GM23338 (cell line): ENCODE results near the gene B3GAT3. TPM values are rescaled to one million over a fixed set of nuclear protein-coding genes. Genes with fewer than 3 reads are reported as not detected.

Experiments
- ATAC-seq: fragments of 200-7000 bp; cut with Tn5 transposase; 3 replicates; pipeline ENCODE4 v1.9.1; 2020
- DNase-seq: peaks from one replicate; pipeline ENCODE4 v3.0.0-alpha.2; 2015; ENCODE audit warnings: low spot score
- H2AFZ ChIP-seq: fragments of 200-600 bp; sonication (generic); 2 replicates; pipeline ENCODE4 v1.8.0; 2016; ENCODE audit warnings: antibody characterized with exemption, mild to moderate bottlenecking, moderate library complexity
- H3F3A ChIP-seq: fragments of 200-600 bp; sonication (generic); replicated peaks from 2 replicates; pipeline ENCODE4 v1.8.0; 2017; ENCODE audit warnings: antibody characterized with exemption, mixed run types, low read depth
- H3K27ac ChIP-seq: fragments of 200-600 bp; sonication (generic); 2 replicates; pipeline ENCODE4 v1.6.1; 2016; ENCODE audit warnings: low read depth
- H3K27me3 ChIP-seq: fragments of 200-600 bp; sonication (generic); 2 replicates; pipeline ENCODE4 v1.8.0; 2016; ENCODE audit warnings: mild to moderate bottlenecking, mixed run types, moderate library complexity; ENCODE audit not compliant: insufficient read depth
- H3K36me3 ChIP-seq: fragments of 200-600 bp; sonication (generic); 2 replicates; pipeline ENCODE4 v1.8.0; 2016; ENCODE audit warnings: mild to moderate bottlenecking; ENCODE audit not compliant: insufficient read depth
- H3K4me1 ChIP-seq: fragments of 200-600 bp; sonication (generic); 2 replicates; pipeline ENCODE4 v1.8.0; 2016; ENCODE audit warnings: mild to moderate bottlenecking, moderate library complexity; ENCODE audit not compliant: insufficient read depth
- H3K4me2 ChIP-seq: fragments of 200-600 bp; sonication (generic); 2 replicates; pipeline ENCODE4 v1.7.1; 2017; ENCODE audit warnings: mixed run types
- H3K4me3 ChIP-seq: fragments of 200-600 bp; sonication (generic); 2 replicates; pipeline ENCODE4 v1.6.1; 2016; ENCODE audit warnings: mixed run types
- H3K79me2 ChIP-seq: fragments of 200-600 bp; sonication (generic); replicated peaks from 2 replicates; pipeline ENCODE4 v1.8.0; 2017; ENCODE audit warnings: mild to moderate bottlenecking; ENCODE audit not compliant: insufficient read depth
- H3K9me2 ChIP-seq: fragments of 200-600 bp; sonication (generic); 2 replicates; pipeline ENCODE4 v1.8.0; 2017; ENCODE audit not compliant: insufficient read depth
- H4K20me1 ChIP-seq: fragments of 200-600 bp; sonication (generic); replicated peaks from 2 replicates; pipeline ENCODE4 v1.8.0; 2017; ENCODE audit warnings: mild to moderate bottlenecking; ENCODE audit not compliant: insufficient read depth
- H3K27ac Mint-ChIP-seq: 2 replicates; pipeline ENCODE4 v1.8.0; 2020; ENCODE audit warnings: inconsistent platforms, mild to moderate bottlenecking, moderate library complexity, mixed read lengths
- H3K27me3 Mint-ChIP-seq: 3 replicates; pipeline ENCODE4 v1.8.0; 2022; ENCODE audit warnings: low read depth, mild to moderate bottlenecking, moderate library complexity, mixed read lengths, inconsistent platforms; ENCODE audit not compliant: insufficient read depth, poor library complexity
- H3K36me3 Mint-ChIP-seq: 3 replicates; pipeline ENCODE4 v1.8.0; 2021; ENCODE audit warnings: low read depth, mild to moderate bottlenecking, inconsistent platforms, moderate library complexity, mixed read lengths
- H3K4me1 Mint-ChIP-seq: 3 replicates; pipeline ENCODE4 v1.8.0; 2020; ENCODE audit warnings: mild to moderate bottlenecking, inconsistent platforms, mixed read lengths
- H3K4me3 Mint-ChIP-seq: 3 replicates; pipeline ENCODE4 v1.8.0; 2021; ENCODE audit warnings: moderate library complexity, mild to moderate bottlenecking, inconsistent platforms, mixed read lengths
- H3K9me3 Mint-ChIP-seq: 3 replicates; pipeline ENCODE4 v1.8.0; 2020; ENCODE audit warnings: moderate library complexity, mild to moderate bottlenecking, inconsistent platforms, mixed read lengths
- EZH2 ChIP-seq: fragments of 200-600 bp; sonication (generic); IDR thresholded peaks from one replicate; pipeline ENCODE4 v1.8.0; 2017; ENCODE audit warnings: antibody characterized with exemption, mild to moderate bottlenecking, low read depth; ENCODE audit not compliant: unreplicated experiment
- JUNB ChIP-seq: IDR thresholded peaks from one replicate; pipeline ENCODE4 v1.6.1; 2016; ENCODE audit warnings: antibody characterized with exemption; ENCODE audit not compliant: unreplicated experiment
- NANOG ChIP-seq: IDR thresholded peaks from 2 replicates; pipeline ENCODE4 v1.6.1; 2016; ENCODE audit warnings: antibody characterized with exemption, borderline replicate concordance
- STAT1 ChIP-seq: IDR thresholded peaks from one replicate; pipeline ENCODE4 v1.6.1; 2016; ENCODE audit warnings: antibody characterized with exemption; ENCODE audit not compliant: unreplicated experiment
- ZNF114 ChIP-seq: fragments of 250-450 bp; sonication (Bioruptor Pico); IDR thresholded peaks from 2 replicates; pipeline ENCODE4 v1.5.0; 2020; ENCODE audit warnings: mild to moderate bottlenecking, moderate library complexity
- ZNF331 ChIP-seq: fragments of 250-450 bp; sonication (Bioruptor Pico); IDR thresholded peaks from 2 replicates; pipeline ENCODE4 v1.5.0; 2020; ENCODE audit warnings: low read depth, mild to moderate bottlenecking, moderate library complexity
- polyA plus RNA-seq: library from polyadenylated mRNA; unstranded; fragments of >200 nt; fragmentation: Nextera tagmentation; extraction: Ambion mirVana; gene quantifications from 2 replicates; pipeline ENCODE4 v1.2.1, GENCODE V29; 2016
- total RNA-seq: library from RNA; depleted of rRNA; stranded (reverse); fragments of >200 nt; shearing (Covaris generic); gene quantifications from 2 replicates; pipeline ENCODE4 v1.2.3, GENCODE V29; 2014
- TF ChIP-seq, protein P1 (sequence below), 2 experiments: fragments of 200-600 bp in 1 of 2; sonication (generic) in 1 of 2; conservative IDR thresholded peaks; 2 replicates each; pipeline versions ENCODE4 v1.5.1 to v1.6.1; 2016 to 2017; ENCODE audit warnings: antibody characterized with exemption in 2 of 2, low read depth in 2 of 2, mild to moderate bottlenecking in 2 of 2, moderate library complexity in 1 of 2
- TF ChIP-seq, protein P2 (sequence below): fragments of 250-450 bp; sonication (Bioruptor Pico); IDR thresholded peaks from 2 replicates; pipeline ENCODE4 v1.5.0; 2020; ENCODE audit warnings: mild to moderate bottlenecking, moderate library complexity
- TF ChIP-seq, protein P3 (sequence below): IDR thresholded peaks from 2 replicates; pipeline ENCODE4 v1.6.1; 2016; ENCODE audit warnings: antibody characterized with exemption
- TF ChIP-seq, protein P4 (sequence below): IDR thresholded peaks from one replicate; pipeline ENCODE4 v1.6.1; 2018; ENCODE audit warnings: antibody characterized with exemption; ENCODE audit not compliant: unreplicated experiment

B3GAT3 gene
- total and polyA plus RNA-seq, 2 experiments from 2014 or later: 16.4 to 18.4 TPM

DNA sequence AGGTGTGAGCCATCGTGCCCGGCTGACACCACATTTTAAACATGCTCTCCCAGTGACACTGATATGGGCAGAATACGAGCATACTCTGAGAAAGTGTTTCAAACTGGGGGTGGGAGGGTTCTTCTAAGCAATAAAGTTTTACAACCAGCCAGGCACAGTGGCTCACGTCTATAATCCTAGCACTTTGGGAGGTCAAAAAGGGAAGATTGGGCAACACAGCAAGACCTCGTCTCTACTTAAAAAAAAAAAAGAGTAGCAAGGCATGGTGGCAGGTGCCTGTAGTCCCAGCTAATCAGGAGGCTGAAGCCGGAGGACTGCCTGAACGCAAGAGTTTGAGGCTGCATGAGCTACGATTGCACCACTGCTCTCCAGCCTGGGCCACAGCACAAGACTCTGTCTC lies 22.4 kb upstream of the B3GAT3 start:
- peaks cover 47% of the 10 kb centered on the region for H3K79me2 ChIP-seq
- TF ChIP-seq ZNF114 (no peak), JUNB (no peak), NANOG (no peak), STAT1 (no peak), EZH2 (no peak), ZNF331 (CRISPR knock-in tag) (no peak)
- TF ChIP-seq, protein P1, sequence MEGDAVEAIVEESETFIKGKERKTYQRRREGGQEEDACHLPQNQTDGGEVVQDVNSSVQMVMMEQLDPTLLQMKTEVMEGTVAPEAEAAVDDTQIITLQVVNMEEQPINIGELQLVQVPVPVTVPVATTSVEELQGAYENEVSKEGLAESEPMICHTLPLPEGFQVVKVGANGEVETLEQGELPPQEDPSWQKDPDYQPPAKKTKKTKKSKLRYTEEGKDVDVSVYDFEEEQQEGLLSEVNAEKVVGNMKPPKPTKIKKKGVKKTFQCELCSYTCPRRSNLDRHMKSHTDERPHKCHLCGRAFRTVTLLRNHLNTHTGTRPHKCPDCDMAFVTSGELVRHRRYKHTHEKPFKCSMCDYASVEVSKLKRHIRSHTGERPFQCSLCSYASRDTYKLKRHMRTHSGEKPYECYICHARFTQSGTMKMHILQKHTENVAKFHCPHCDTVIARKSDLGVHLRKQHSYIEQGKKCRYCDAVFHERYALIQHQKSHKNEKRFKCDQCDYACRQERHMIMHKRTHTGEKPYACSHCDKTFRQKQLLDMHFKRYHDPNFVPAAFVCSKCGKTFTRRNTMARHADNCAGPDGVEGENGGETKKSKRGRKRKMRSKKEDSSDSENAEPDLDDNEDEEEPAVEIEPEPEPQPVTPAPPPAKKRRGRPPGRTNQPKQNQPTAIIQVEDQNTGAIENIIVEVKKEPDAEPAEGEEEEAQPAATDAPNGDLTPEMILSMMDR (conservative IDR thresholded peaks at IDR 0.05; ENCODE audit: low read depth in 2 of 2): no peak
- TF ChIP-seq, protein P2, sequence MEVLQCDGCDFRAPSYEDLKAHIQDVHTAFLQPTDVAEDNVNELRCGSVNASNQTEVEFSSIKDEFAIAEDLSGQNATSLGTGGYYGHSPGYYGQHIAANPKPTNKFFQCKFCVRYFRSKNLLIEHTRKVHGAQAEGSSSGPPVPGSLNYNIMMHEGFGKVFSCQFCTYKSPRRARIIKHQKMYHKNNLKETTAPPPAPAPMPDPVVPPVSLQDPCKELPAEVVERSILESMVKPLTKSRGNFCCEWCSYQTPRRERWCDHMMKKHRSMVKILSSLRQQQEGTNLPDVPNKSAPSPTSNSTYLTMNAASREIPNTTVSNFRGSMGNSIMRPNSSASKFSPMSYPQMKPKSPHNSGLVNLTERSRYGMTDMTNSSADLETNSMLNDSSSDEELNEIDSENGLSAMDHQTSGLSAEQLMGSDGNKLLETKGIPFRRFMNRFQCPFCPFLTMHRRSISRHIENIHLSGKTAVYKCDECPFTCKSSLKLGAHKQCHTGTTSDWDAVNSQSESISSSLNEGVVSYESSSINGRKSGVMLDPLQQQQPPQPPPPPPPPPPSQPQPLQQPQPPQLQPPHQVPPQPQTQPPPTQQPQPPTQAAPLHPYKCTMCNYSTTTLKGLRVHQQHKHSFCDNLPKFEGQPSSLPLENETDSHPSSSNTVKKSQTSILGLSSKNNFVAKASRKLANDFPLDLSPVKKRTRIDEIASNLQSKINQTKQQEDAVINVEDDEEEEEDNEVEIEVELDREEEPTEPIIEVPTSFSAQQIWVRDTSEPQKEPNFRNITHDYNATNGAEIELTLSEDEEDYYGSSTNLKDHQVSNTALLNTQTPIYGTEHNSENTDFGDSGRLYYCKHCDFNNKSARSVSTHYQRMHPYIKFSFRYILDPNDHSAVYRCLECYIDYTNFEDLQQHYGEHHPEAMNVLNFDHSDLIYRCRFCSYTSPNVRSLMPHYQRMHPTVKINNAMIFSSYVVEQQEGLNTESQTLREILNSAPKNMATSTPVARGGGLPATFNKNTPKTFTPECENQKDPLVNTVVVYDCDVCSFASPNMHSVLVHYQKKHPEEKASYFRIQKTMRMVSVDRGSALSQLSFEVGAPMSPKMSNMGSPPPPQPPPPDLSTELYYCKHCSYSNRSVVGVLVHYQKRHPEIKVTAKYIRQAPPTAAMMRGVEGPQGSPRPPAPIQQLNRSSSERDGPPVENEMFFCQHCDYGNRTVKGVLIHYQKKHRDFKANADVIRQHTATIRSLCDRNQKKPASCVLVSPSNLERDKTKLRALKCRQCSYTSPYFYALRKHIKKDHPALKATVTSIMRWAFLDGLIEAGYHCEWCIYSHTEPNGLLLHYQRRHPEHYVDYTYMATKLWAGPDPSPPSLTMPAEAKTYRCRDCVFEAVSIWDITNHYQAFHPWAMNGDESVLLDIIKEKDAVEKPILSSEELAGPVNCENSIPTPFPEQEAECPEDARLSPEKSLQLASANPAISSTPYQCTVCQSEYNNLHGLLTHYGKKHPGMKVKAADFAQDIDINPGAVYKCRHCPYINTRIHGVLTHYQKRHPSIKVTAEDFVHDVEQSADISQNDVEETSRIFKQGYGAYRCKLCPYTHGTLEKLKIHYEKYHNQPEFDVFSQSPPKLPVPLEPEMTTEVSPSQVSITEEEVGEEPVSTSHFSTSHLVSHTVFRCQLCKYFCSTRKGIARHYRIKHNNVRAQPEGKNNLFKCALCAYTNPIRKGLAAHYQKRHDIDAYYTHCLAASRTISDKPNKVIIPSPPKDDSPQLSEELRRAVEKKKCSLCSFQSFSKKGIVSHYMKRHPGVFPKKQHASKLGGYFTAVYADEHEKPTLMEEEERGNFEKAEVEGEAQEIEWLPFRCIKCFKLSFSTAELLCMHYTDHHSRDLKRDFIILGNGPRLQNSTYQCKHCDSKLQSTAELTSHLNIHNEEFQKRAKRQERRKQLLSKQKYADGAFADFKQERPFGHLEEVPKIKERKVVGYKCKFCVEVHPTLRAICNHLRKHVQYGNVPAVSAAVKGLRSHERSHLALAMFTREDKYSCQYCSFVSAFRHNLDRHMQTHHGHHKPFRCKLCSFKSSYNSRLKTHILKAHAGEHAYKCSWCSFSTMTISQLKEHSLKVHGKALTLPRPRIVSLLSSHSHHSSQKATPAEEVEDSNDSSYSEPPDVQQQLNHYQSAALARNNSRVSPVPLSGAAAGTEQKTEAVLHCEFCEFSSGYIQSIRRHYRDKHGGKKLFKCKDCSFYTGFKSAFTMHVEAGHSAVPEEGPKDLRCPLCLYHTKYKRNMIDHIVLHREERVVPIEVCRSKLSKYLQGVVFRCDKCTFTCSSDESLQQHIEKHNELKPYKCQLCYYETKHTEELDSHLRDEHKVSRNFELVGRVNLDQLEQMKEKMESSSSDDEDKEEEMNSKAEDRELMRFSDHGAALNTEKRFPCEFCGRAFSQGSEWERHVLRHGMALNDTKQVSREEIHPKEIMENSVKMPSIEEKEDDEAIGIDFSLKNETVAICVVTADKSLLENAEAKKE: no peak
- TF ChIP-seq, protein P3, sequence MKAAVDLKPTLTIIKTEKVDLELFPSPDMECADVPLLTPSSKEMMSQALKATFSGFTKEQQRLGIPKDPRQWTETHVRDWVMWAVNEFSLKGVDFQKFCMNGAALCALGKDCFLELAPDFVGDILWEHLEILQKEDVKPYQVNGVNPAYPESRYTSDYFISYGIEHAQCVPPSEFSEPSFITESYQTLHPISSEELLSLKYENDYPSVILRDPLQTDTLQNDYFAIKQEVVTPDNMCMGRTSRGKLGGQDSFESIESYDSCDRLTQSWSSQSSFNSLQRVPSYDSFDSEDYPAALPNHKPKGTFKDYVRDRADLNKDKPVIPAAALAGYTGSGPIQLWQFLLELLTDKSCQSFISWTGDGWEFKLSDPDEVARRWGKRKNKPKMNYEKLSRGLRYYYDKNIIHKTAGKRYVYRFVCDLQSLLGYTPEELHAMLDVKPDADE: no peak
- TF ChIP-seq, protein P4, sequence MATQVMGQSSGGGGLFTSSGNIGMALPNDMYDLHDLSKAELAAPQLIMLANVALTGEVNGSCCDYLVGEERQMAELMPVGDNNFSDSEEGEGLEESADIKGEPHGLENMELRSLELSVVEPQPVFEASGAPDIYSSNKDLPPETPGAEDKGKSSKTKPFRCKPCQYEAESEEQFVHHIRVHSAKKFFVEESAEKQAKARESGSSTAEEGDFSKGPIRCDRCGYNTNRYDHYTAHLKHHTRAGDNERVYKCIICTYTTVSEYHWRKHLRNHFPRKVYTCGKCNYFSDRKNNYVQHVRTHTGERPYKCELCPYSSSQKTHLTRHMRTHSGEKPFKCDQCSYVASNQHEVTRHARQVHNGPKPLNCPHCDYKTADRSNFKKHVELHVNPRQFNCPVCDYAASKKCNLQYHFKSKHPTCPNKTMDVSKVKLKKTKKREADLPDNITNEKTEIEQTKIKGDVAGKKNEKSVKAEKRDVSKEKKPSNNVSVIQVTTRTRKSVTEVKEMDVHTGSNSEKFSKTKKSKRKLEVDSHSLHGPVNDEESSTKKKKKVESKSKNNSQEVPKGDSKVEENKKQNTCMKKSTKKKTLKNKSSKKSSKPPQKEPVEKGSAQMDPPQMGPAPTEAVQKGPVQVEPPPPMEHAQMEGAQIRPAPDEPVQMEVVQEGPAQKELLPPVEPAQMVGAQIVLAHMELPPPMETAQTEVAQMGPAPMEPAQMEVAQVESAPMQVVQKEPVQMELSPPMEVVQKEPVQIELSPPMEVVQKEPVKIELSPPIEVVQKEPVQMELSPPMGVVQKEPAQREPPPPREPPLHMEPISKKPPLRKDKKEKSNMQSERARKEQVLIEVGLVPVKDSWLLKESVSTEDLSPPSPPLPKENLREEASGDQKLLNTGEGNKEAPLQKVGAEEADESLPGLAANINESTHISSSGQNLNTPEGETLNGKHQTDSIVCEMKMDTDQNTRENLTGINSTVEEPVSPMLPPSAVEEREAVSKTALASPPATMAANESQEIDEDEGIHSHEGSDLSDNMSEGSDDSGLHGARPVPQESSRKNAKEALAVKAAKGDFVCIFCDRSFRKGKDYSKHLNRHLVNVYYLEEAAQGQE: no peak

More for the DNA sequence above, 22.4 kb upstream of the B3GAT3 start:
- no peaks in the 10 kb centered on the region for H3K9me2 ChIP-seq
- H3K36me3 Mint-ChIP-seq: peaks cover 37% of the 10 kb centered on the region
- H3K27me3 Mint-ChIP-seq: peaks cover 13% of the 10 kb centered on the region
- H3K9me3 Mint-ChIP-seq: peaks cover 2% of the 10 kb centered on the region; the same call in 1 of the 3 replicates
- no peak overlapping the region for H3K4me3 ChIP-seq
- DNase-seq: no peak
- 0 out of 2 replicates have a peak, but pooled peaks cover 19% of the 10 kb centered on the region for H3F3A ChIP-seq
- H3K36me3 ChIP-seq: peaks cover 12% of the 10 kb centered on the region
- no peak overlapping the region for H2AFZ ChIP-seq
- H3K27ac ChIP-seq: no peak overlapping the region
- no peak for ATAC-seq
- peaks cover 12% of the 10 kb centered on the region for H3K4me1 Mint-ChIP-seq
- H3K4me1 ChIP-seq: no peaks in the 10 kb centered on the region; the same call in 1 of the 2 replicates
- H3K27me3 ChIP-seq: no peaks in the 10 kb centered on the region
- H3K4me2 ChIP-seq: no peak overlapping the region
- H4K20me1 ChIP-seq: peaks cover 23% of the 10 kb centered on the region
- H3K27ac Mint-ChIP-seq: no peak overlapping the region
- peak overlapping the region; percentile 21; the same call in 1 of the 3 replicates for H3K4me3 Mint-ChIP-seq
